ENCODE data around the gene RGS6. TPM values are rescaled to one million over a fixed set of nuclear protein-coding genes. Genes with fewer than 3 reads are reported as not detected.

The RGS6 gene
- total RNA-seq, 1 donor from 2014 or later = 2.5 TPM

DNA sequence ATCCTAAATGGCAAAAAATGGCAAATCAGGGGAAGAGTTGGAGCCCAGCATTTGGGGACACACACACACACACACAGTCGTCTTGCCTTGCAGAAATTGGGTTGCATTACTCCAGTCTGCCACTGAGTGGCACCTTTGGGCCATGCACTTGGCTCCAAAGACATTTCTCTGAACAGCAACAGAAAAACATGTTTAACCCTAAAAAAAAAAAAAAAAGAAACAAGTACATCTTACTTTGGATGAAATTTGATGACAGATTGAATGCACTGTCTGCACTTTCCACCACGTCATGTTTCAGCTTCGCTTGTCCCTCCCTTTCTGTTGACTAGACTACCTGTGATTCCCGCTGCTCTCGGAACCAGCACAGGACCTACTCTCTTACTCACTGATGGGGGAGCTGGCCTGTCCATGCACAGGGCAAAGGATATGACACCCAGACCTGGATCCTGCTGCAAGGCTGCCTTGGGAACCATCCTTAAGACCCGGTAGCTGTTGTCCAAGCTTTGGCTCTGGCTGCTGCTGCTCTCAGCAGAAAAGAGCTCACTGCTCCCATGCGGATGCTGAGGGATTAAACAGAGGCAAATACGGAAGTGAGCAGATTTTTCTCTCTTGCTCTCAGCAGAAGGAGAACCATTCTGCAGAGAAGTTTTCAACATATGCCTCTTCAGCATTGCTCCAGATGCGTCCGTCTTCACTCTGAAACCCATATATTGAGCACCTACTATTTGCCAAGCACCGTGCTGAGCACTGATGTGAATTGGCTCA is 584.9 kb downstream of the RGS6 start:
- H3K36me3 Mint-ChIP-seq (ENCODE audit: low read depth) = peaks cover 17% of the 10 kb centered on the region
- peaks cover under 1% of the 10 kb centered on the region for H3K27me3 Mint-ChIP-seq
- H3K4me1 Mint-ChIP-seq = peaks cover 78% of the 10 kb centered on the region

DNA sequence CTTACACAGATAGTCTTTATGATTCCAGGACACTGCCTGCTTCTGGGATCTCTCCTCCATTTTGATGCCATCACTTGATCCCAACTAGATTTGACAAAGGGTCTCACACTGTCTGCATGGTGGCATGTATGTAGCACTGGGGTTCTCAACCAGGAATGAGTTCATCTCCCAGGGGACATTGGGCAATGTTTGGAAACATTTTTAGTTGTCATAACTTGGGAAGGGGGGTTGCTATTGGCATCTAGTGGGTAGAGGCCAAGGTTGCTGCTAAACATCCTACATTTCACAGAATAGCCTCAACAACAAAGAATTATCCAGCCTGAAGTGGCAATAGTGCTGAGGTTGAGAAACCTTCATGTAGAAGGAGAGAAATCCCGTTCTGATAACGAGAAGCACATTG is 585.5 kb downstream of the RGS6 start:
- no peak for DNase-seq
- H3K9me3 Mint-ChIP-seq = peaks cover 5% of the 10 kb centered on the region
- H3K4me1 Mint-ChIP-seq = peaks cover 73% of the 10 kb centered on the region
- no peaks in the 10 kb centered on the region for H3K27me3 Mint-ChIP-seq
- H3K36me3 Mint-ChIP-seq (ENCODE audit: low read depth) = peaks cover 19% of the 10 kb centered on the region
- intact Hi-C loops (cut with micrococcal nuclease) = loop anchor here (1.0 to 10.0 kb wide), 11 partner anchors 17 to 947 kb away; partner anchors contain the start of genes DCAF4 and DPF3
- peak overlapping the region; percentile 69 for H3K27ac Mint-ChIP-seq
- H3K4me3 Mint-ChIP-seq = peak overlapping the region; percentile 58

More for the DNA sequence above, 584.9 kb downstream of the RGS6 start:
- H3K4me3 Mint-ChIP-seq = peak overlapping the region; percentile 18
- peak overlapping the region; percentile 6 for H3K27ac Mint-ChIP-seq
- intact Hi-C loops (cut with micrococcal nuclease) = loop anchor here (1.0 to 10.0 kb wide), 7 partner anchors 150 to 948 kb away; no protein-coding TSS in a partner anchor
- H3K9me3 Mint-ChIP-seq = peaks cover 5% of the 10 kb centered on the region
- peak; percentile 94 for DNase-seq

DNA sequence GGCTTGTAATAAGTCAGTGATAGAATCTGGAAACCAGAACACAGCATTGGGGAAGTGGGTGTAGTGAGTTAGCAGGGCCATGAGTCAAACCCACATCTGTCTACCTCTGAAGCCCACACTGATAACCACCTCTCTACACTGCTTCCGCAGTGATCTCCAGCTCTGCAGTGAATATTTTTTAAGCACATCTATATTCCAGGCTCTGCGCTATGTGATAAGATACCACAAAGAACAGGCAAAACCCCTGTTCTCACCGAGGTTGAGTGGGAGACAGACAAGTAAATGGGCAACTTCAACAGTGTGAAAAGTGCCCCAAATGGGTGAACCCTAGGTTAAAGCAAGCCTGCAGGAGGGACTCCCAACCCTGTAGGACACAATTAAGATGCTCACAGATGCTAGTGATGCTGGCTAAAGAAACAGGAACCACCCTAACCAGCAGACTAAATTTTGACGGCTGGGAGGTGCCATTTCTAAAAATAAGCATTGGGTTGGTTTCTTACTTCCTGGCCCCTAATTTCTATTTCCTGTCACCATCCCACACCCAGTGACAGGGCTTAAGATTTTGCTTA is 586.7 kb downstream of the RGS6 start:
- Mint-ChIP-seq H3K9me3 (peaks cover 5% of the 10 kb centered on the region), H3K27me3 (no peaks in the 10 kb centered on the region), H3K27ac (peak overlapping the region; percentile 81), H3K4me3 (peak overlapping the region; percentile 58), H3K36me3 (ENCODE audit: low read depth) (peaks cover 19% of the 10 kb centered on the region), H3K4me1 (peaks cover 68% of the 10 kb centered on the region)
- peak; percentile 85 for DNase-seq
- intact Hi-C loops (cut with micrococcal nuclease) = loop anchor here (1.0 to 10.0 kb wide), 10 partner anchors 16 to 946 kb away; partner anchors contain the start of genes DCAF4 and DPF3

DNA sequence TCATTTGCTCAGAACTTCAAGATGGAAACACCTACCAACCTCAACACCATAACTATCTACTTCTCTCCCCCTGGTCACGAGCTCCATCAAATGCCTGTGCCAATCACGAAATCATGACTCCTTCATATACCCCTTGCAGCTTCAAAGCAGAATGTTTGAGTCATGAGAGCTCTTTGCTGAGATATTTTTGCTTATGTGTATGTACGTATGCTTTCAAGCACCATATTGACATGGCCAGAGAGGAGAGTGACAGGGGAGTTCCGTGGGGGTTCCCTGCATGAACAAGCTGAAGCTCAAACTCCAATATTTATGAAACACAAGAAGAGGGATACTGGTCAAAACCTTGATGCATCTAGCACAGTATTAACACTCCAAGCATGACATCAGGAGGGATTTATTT is 587.3 kb downstream of the RGS6 start:
- Mint-ChIP-seq H3K9me3 (peaks cover 5% of the 10 kb centered on the region), H3K36me3 (ENCODE audit: low read depth) (peaks cover 21% of the 10 kb centered on the region), H3K4me3 (peak overlapping the region; percentile 58), H3K4me1 (peaks cover 68% of the 10 kb centered on the region), H3K27me3 (no peaks in the 10 kb centered on the region), H3K27ac (peak overlapping the region; percentile 81)
- no peak for DNase-seq
- intact Hi-C loops (cut with micrococcal nuclease) = loop anchor here (1.0 to 10.0 kb wide), 7 partner anchors 15 to 945 kb away; no protein-coding TSS in a partner anchor

DNA sequence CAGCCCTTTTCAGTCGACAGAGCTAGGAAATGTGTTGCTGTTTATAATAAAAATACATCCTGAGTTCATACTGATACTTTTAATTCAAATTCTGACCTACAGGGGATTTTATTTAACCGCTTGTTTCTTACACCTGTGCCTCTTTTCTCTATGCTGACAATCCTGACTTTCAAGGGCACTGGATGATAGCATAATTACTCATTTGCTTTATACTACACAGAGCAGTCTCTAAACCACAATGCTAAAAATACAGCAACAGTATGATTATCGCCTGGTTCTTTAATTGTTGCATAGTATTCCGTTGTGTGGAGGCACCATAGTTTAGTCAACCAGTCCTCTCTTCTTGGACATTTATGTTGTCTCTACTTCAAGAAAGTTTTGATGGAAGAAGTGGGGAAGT is 588.8 kb downstream of the RGS6 start:
- H3K4me3 Mint-ChIP-seq = peak overlapping the region; percentile 11
- peaks cover 3% of the 10 kb centered on the region for H3K27me3 Mint-ChIP-seq
- H3K36me3 Mint-ChIP-seq (ENCODE audit: low read depth) = peaks cover 21% of the 10 kb centered on the region
- H3K4me1 Mint-ChIP-seq = peaks cover 72% of the 10 kb centered on the region
- H3K9me3 Mint-ChIP-seq = peaks cover 5% of the 10 kb centered on the region
- DNase-seq = no peak
- intact Hi-C loops (cut with micrococcal nuclease) = no loop called here
- no peak overlapping the region for H3K27ac Mint-ChIP-seq

DNA sequence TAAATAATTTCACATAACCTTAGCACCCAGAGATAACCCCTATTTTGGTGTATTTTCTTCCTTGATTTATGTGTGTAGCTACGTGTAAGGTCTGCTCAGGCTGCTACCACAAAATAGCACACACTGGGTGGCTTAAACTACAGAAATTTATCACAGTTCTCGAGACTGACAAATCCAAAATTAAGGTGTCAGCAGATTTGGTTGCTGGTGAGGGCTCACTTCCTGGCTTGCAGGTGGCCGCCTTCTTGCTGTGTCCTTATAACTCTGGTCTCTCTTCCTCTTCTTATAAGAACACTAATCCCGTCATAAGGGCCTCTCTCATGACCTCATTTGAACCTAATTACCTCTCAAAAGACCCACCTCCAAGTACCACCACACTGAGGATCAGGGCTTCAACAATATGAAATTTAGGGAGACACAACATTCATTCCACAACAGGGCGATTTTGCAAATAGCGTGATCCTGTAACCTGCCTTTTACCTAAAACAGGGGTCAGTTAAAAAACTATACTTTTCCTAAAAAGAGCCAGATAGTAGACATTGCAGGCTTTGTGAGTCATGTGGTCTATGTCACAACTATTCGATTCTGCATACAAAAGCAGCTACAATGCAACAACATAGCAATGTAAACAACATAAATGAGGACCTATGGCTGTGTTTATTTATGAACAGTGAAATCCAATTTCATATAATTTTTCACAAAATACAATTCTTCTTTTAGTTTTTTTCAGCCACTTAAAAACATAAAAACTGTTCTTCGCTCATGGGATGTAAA is 589.9 kb downstream of the RGS6 start:
- intact Hi-C loops (cut with micrococcal nuclease) = no loop called here

DNA sequence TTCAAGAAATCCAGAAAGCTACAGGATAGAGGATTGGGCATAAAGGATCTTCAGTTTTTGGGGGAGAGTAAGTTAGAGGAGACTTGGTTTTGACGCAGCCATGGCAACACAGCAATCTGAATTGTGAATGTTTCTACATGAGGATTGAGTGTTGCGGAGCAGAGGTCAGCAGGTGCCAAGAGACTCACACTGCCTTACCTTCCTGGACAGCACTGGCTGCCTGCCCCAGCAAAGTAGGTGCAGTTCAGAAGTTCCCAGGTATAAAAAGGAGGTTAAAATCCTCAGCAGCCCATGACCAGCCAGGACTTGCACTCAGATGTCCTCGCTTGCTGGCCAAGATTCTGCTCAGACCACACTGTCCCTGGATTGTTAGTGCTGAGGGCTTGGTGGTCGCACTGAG is 590.6 kb downstream of the RGS6 start:
- H3K27ac Mint-ChIP-seq = no peak overlapping the region
- intact Hi-C loops (cut with micrococcal nuclease) = no loop called here
- DNase-seq = no peak
- H3K36me3 Mint-ChIP-seq (ENCODE audit: low read depth) = peaks cover 25% of the 10 kb centered on the region
- H3K9me3 Mint-ChIP-seq = peaks cover 5% of the 10 kb centered on the region
- H3K4me1 Mint-ChIP-seq = peaks cover 60% of the 10 kb centered on the region
- H3K4me3 Mint-ChIP-seq = no peak overlapping the region
- H3K27me3 Mint-ChIP-seq = peaks cover 8% of the 10 kb centered on the region

More for the DNA sequence above, 589.9 kb downstream of the RGS6 start:
- Mint-ChIP-seq H3K36me3 (ENCODE audit: low read depth) (peaks cover 21% of the 10 kb centered on the region), H3K27ac (no peak overlapping the region), H3K4me1 (peaks cover 62% of the 10 kb centered on the region), H3K4me3 (no peak overlapping the region), H3K9me3 (peaks cover 5% of the 10 kb centered on the region), H3K27me3 (peaks cover 6% of the 10 kb centered on the region)
- DNase-seq = no peak

DNA sequence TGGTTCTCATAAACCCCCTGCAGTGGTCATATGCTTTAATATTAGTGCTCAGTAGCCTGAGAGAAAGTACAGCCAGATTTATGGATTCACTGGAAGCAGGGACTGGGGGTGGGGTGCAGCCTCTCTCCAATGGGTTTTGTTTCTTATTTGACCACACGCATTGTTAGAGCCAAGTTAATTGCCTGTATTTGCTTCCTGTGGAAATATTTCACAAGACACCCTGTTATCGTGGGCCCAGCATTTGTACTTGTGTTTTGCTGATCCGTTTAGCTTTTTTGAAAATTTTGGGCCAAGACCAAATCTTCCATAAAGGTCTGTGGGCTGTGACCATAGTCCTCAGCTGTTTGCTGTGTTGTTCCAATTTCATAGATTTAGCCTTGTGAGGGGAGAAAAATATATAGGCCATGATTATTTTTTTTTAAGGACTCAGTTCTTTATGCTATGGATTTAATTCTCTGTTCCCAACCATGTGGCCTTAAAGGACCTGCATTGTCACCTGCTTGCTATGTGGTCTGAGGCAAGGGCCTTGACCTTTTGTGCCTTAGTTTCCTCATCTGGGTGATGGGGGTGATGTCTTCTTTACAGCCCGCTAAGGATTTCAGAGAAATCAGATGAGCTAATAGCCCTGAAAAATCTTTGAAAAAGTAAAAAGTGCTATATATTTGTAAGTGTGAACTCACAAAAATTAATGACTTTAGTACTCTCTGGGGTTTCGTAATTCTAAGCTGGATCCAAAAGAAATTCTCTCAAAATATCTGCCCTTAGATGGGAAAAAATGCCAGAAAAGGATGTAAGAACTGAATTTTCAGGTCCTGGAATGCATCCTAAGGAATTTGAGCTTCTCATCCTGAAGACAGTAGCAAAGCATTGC is 591.4 kb downstream of the RGS6 start:
- intact Hi-C loops (cut with micrococcal nuclease) = no loop called here
- Mint-ChIP-seq H3K4me1 (peaks cover 58% of the 10 kb centered on the region), H3K4me3 (no peak overlapping the region), H3K9me3 (peaks cover 5% of the 10 kb centered on the region), H3K27me3 (peaks cover 10% of the 10 kb centered on the region), H3K36me3 (ENCODE audit: low read depth) (peaks cover 25% of the 10 kb centered on the region), H3K27ac (no peak overlapping the region)
- DNase-seq = no peak

DNA sequence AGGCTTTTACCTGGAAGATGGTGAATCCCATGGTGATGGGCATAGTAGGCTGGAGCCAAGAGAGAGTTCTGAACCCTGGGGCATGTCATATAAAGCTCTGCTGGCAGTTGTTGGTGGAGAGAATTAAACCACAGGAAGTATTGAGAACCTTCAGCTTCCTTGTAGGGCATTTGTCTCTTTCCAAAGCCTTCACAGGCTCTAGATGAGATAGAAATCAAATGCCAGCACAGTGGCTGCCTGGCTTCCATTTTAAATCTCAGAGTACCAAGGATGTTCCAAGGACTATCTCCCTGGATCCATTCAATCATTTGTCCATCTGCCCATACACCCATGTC is 592.0 kb downstream of the RGS6 start:
- intact Hi-C loops (cut with micrococcal nuclease) = no loop called here
- Mint-ChIP-seq H3K36me3 (ENCODE audit: low read depth) (peaks cover 25% of the 10 kb centered on the region), H3K27ac (no peak overlapping the region), H3K27me3 (peaks cover 11% of the 10 kb centered on the region), H3K9me3 (peaks cover 5% of the 10 kb centered on the region), H3K4me1 (peaks cover 59% of the 10 kb centered on the region), H3K4me3 (no peak overlapping the region)
- no peak for DNase-seq

DNA sequence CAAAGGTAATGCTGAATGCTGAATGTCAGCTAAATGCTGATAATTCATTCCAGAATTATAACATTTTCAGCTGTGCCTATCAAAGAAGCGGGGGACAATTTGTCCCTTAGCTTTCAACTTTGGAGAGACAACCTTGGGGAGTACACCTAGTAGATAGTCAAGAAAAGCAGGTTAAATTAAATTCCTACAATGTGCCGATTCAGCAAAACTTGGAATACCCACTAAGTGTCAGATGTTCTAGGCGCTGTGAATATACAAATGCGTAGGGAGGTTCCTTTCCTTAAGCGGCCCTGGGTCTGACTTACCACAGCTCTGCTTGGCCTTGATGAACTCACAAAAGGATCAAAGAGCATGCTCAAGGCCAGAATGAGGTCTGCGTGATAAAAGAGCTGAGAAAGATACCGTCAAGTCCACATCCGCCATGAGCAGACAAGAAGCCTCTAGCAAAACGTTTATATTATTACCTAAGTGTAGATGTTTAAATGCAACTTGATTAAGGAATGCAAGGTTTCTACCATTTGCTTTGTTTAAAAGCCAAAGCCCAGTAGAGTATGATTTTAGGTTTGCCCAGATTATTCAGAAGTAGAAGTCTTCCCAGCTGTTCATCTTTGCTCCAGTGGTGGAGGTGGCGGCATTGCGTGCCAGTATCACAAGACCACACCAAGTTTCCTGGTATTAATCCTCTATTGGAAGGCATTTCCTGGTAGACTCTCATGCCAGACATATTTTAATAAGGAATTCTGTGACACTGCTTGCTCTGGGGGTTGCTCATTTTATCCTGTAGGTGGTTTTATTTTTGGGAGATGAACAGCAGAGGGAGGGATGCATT is 593.1 kb downstream of the RGS6 start:
- peaks cover 18% of the 10 kb centered on the region for H3K27me3 Mint-ChIP-seq
- peaks cover 57% of the 10 kb centered on the region for H3K4me1 Mint-ChIP-seq

DNA sequence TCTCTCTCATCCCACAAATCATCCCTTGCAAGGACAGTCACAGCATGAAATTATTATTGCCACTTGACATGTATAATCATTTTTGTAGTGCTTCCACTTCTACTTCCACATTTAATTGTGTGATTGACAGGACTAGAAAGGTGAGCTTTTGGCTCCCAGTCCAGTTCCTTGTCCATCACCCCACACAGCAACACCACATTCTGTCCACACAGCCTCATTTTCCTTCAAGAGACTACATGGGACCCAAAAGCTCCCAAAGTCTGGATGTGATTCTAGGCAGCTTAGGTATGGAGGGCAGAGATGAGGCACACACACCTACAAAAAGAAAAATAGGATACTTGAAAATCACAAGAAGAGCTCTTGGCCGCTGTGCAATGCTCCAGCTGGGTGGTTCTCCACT is 595.4 kb downstream of the RGS6 start:
- no peak overlapping the region for H3K27ac Mint-ChIP-seq
- peaks cover 54% of the 10 kb centered on the region for H3K4me1 Mint-ChIP-seq
- no peak overlapping the region for H3K4me3 Mint-ChIP-seq
- peaks cover 11% of the 10 kb centered on the region for H3K36me3 Mint-ChIP-seq (ENCODE audit: low read depth)
- intact Hi-C loops (cut with micrococcal nuclease) = no loop called here
- H3K9me3 Mint-ChIP-seq = peaks cover 8% of the 10 kb centered on the region
- DNase-seq = no peak
- H3K27me3 Mint-ChIP-seq = peaks cover 18% of the 10 kb centered on the region

More for the DNA sequence above, 593.1 kb downstream of the RGS6 start:
- Mint-ChIP-seq H3K4me3 (no peak overlapping the region), H3K36me3 (ENCODE audit: low read depth) (peaks cover 22% of the 10 kb centered on the region), H3K9me3 (peaks cover 5% of the 10 kb centered on the region), H3K27ac (no peak overlapping the region)
- intact Hi-C loops (cut with micrococcal nuclease) = no loop called here
- no peak for DNase-seq

DNA sequence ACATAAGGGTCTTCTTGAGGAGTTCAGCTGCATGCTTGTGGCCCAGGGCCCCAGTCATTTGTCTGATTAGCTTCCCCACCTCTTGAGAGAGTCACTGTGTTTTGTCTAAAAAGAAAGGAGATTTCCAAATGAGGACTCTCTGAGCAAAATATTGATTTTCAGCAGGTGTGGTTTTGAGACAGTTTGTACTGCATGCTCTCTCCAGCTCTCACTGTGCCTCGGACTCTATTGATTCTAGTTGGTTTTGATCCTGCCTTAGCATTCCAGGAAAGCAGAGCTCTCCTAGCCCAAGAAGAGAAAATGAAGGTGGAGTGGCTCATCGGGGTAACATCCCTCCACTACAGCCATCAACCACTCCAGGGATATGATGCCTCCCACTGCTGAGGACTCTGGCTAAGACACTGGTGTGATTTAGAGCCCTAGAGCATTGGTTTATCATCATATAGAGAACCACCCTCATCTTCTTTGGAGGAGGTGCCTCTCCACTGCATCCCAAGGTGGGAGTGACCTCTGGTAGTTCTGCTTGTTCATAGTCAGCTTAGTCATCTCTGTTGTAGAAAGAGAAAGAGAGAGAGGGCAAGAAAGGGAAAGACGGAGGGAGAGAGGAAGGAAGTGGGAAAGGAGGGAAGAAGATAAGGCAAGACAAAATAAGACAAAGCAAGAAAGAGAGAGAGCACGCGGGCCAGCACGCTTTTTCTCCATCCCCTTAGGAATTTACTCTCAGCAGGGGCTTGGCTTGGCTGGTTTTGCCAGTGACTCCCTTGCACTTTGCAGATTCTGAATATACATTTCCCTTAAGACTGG is 596.0 kb downstream of the RGS6 start:
- Mint-ChIP-seq H3K36me3 (ENCODE audit: low read depth) (peaks cover 11% of the 10 kb centered on the region), H3K9me3 (peaks cover 8% of the 10 kb centered on the region), H3K4me3 (peak overlapping the region; percentile 8), H3K27me3 (peaks cover 18% of the 10 kb centered on the region), H3K4me1 (peaks cover 58% of the 10 kb centered on the region), H3K27ac (no peak overlapping the region)
- intact Hi-C loops (cut with micrococcal nuclease) = no loop called here
- no peak for DNase-seq

All from activated CD4-positive, alpha-beta T cell treated with anti-CD3 and anti-CD28 coated beads, Interleukin-2, amount 10 ng/mL, durations not matched to agents 24 days and 14 days (primary cell).